GM23248 (cell line): ENCODE measurements around the gene STRIP2. TPM values are rescaled to one million over a fixed set of nuclear protein-coding genes. Genes with fewer than 3 reads are reported as not detected.

ENCODE experiments used
- DNase-seq: peaks from one replicate; pipeline ENCODE4 v3.0.0-alpha.2; 2015
- H2AFZ ChIP-seq: fragments of 200-600 bp; sonication (generic); 2 replicates; pipeline ENCODE4 v1.6.1; 2016; ENCODE audit warnings: antibody characterized with exemption
- H3F3A ChIP-seq: fragments of 200-600 bp; sonication (generic); 2 replicates; pipeline ENCODE4 v1.6.1; 2016; ENCODE audit warnings: mild to moderate bottlenecking, antibody characterized with exemption, mixed run types; ENCODE audit not compliant: insufficient read depth
- H3K27ac ChIP-seq: fragments of 200-600 bp; sonication (generic); 2 replicates; pipeline ENCODE4 v1.5.1; 2016; ENCODE audit warnings: mild to moderate bottlenecking
- H3K27me3 ChIP-seq: fragments of 200-600 bp; sonication (generic); replicated peaks from 2 replicates; pipeline ENCODE4 v1.6.1; 2016; ENCODE audit warnings: mild to moderate bottlenecking; ENCODE audit not compliant: insufficient read depth
- H3K36me3 ChIP-seq: fragments of 200-600 bp; sonication (generic); 2 replicates; pipeline ENCODE4 v1.6.1; 2016; ENCODE audit warnings: low read depth, mild to moderate bottlenecking
- H3K4me1 ChIP-seq: fragments of 200-600 bp; sonication (generic); 2 replicates; pipeline ENCODE4 v1.6.1; 2016; ENCODE audit warnings: mild to moderate bottlenecking; ENCODE audit not compliant: insufficient read depth
- H3K4me2 ChIP-seq: fragments of 200-600 bp; sonication (generic); one replicate; pipeline ENCODE4 v1.6.1; 2016; ENCODE audit warnings: mild to moderate bottlenecking; ENCODE audit not compliant: unreplicated experiment
- H3K4me3 ChIP-seq: fragments of 200-600 bp; sonication (generic); 2 replicates; pipeline ENCODE4 v1.5.1; 2016; ENCODE audit warnings: mild to moderate bottlenecking
- H3K79me2 ChIP-seq: fragments of 200-600 bp; sonication (generic); 2 replicates; pipeline ENCODE4 v1.6.1; 2016; ENCODE audit warnings: mild to moderate bottlenecking; ENCODE audit not compliant: insufficient read depth
- H3K9ac ChIP-seq: fragments of 200-600 bp; sonication (generic); 2 replicates; pipeline ENCODE4 v1.6.1; 2016; ENCODE audit warnings: mild to moderate bottlenecking
- H3K9me2 ChIP-seq: fragments of 200-600 bp; sonication (generic); 2 replicates; pipeline ENCODE4 v1.6.1; 2016; ENCODE audit warnings: mixed run types, mild to moderate bottlenecking, moderate library complexity; ENCODE audit not compliant: insufficient read depth
- H3K9me3 ChIP-seq: fragments of 200-600 bp; sonication (generic); one replicate; pipeline ENCODE4 v1.6.1; 2017; ENCODE audit warnings: low read depth
- H4K20me1 ChIP-seq: fragments of 200-600 bp; sonication (generic); 2 replicates; pipeline ENCODE4 v1.6.0; 2016; ENCODE audit not compliant: insufficient read depth
- EZH2 ChIP-seq: fragments of 200-600 bp; sonication (generic); IDR thresholded peaks from 2 replicates; pipeline ENCODE4 v1.6.1; 2018; ENCODE audit warnings: antibody characterized with exemption, mild to moderate bottlenecking; ENCODE audit not compliant: insufficient read depth, poor library complexity, severe bottlenecking
- EZH2phosphoT487 ChIP-seq: fragments of 200-600 bp; sonication (generic); IDR thresholded peaks from 2 replicates; pipeline ENCODE4 v1.6.1; 2018; ENCODE audit warnings: antibody characterized with exemption, moderate library complexity, mild to moderate bottlenecking, low read depth; ENCODE audit not compliant: insufficient read depth
- WGBS, 2 experiments: methylation state at CpG; one replicate each; pipeline ENCODE4 v1.1.6; 2015 to 2017; ENCODE audit warnings: low lambda C conversion rate in 2 of 2, low coverage in 1 of 2; ENCODE audit errors: missing lambda C conversion rate in 2 of 2; 5-methylcytosine and 5-hydroxymethylcytosine counted together
- in situ Hi-C: fragments of 300-500 bp; cut with MboI; formaldehyde crosslinking; loops from 2 replicates; pipeline ENCODE4 v1.15.0; 2020
- polyA plus RNA-seq: library from polyadenylated mRNA; unstranded; fragments of >200 nt; fragmentation: Nextera tagmentation; extraction: Ambion mirVana; gene quantifications from 2 replicates; pipeline ENCODE4 v1.2.1, GENCODE V29; 2016
- total RNA-seq: library from RNA; depleted of rRNA; stranded (reverse); fragments of >200 nt; shearing (Covaris generic); gene quantifications from 2 replicates; pipeline ENCODE4 v1.2.3, GENCODE V29; 2014

Gene STRIP2
- total and polyA plus RNA-seq, 2 experiments from 2014 or later: 1.5 to 2.2 TPM

DNA sequence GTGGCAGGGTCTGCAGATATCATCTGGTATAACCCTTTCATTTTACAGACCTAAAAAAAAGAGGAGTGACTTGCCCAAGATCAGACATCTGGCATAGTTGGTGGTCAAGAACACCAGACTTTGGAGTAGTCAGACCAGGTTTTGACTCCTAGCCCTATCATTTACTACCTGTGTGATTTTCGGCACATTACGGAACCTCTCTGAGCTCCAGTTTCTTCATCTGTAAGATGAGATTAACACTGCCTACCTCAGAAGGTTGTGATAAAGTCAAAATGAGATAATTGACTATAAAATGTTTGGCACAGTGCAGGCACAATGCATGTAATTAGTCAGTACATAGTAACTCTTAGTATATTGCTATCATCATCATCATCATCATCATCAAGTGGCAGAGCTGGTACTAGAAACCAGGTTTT lies 1.2 kb downstream of the STRIP2 start:
- peak overlapping the region; percentile 74 for H3K9ac ChIP-seq
- in situ Hi-C loops: no loop called here
- WGBS, 2 experiments: 98 to 100% methylated on average over 2 of the region's 2 CpGs

DNA sequence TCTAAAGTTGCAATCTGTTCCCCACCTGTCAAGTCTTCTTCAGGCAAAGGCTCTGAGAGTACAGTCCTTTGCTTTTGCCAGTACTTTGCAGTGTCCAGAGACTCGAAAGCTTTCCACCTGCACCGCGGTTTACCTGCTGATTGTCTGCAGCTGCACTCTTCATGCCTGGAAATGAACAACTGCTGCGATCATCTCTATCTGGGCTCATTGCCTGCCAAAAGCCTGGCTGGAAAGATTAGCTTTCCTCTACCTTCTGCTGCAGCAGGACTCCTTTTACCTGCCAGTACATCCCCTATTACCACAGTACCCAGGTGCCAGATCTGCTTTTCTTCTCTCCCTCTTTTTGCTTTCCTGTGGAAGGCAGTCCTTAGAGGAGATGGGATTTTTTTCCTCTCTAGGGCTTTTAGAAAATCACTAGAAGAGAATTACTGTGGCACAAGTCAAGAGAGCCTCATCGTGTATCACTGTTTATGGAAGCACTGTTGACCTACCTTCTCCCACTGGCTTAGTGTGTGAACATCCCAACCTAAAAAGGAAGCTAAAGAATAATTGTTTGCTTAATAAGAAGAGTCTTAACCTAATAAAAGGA lies 2.2 kb downstream of the STRIP2 start:
- Histone ChIP-seq H3K36me3 (no peaks in the 10 kb centered on the region), H3K9ac (no peak overlapping the region), H3K9me2 (no peaks in the 10 kb centered on the region), H2AFZ (no peak overlapping the region), H3K9me3 (no peaks in the 10 kb centered on the region), H3K27ac (no peak overlapping the region), H3K79me2 (no peaks in the 10 kb centered on the region), H3F3A (0 out of 2 replicates have a peak, but pooled peaks cover 6% of the 10 kb centered on the region), H4K20me1 (no peaks in the 10 kb centered on the region), H3K4me2 (no peak overlapping the region), H3K4me1 (peaks cover 13% of the 10 kb centered on the region), H3K4me3 (no peak overlapping the region), H3K27me3 (no peaks in the 10 kb centered on the region; the same call in 1 of the 2 replicates)
- in situ Hi-C loops: no loop called here
- WGBS, 2 experiments: 48 to 53% methylated on average over 5 of the region's 5 CpGs
- no peak for TF ChIP-seq EZH2
- no peak for TF ChIP-seq EZH2phosphoT487
- DNase-seq: no peak

More for the DNA sequence above, 1.2 kb downstream of the STRIP2 start:
- H3K27ac ChIP-seq: no peak overlapping the region
- 0 out of 2 replicates have a peak, but pooled peaks cover 6% of the 10 kb centered on the region for H3F3A ChIP-seq
- peak overlapping the region; percentile 95 for H2AFZ ChIP-seq
- no peaks in the 10 kb centered on the region for H3K9me2 ChIP-seq
- H4K20me1 ChIP-seq: no peaks in the 10 kb centered on the region
- H3K4me2 ChIP-seq: peak overlapping the region; percentile 94
- no peaks in the 10 kb centered on the region for H3K9me3 ChIP-seq
- H3K4me3 ChIP-seq: peak overlapping the region; percentile 94
- no peak for TF ChIP-seq EZH2
- no peaks in the 10 kb centered on the region for H3K79me2 ChIP-seq
- H3K27me3 ChIP-seq: no peaks in the 10 kb centered on the region; the same call in 1 of the 2 replicates
- DNase-seq: no peak
- H3K36me3 ChIP-seq: no peaks in the 10 kb centered on the region
- H3K4me1 ChIP-seq: peaks cover 13% of the 10 kb centered on the region

DNA sequence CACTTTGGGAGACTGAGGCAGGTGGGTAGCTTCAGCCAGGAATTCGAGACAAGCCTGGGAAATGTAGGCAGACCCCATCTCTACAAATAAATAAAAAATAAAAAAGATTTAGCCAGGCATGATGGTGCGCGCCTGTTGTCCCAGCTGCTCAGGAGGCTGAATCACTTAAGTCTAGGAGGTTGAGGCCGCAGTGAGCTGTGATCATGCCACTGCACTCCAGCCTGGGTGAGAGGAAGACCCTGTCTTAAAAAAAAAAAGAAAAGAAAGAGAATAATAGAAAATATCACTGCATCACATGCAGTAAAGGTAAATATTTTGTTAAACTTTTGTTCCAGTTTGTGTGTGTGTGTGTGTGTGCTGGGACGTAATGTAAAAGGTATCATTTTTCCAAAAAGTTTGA lies 3.0 kb downstream of the STRIP2 start:
- Histone ChIP-seq H3K79me2 (no peaks in the 10 kb centered on the region), H3K27ac (no peak overlapping the region), H3K4me3 (no peak overlapping the region), H3K36me3 (no peaks in the 10 kb centered on the region), H2AFZ (no peak overlapping the region), H3K9me2 (no peaks in the 10 kb centered on the region), H3K4me2 (no peak overlapping the region), H3K9me3 (no peaks in the 10 kb centered on the region), H3K27me3 (no peaks in the 10 kb centered on the region; the same call in 1 of the 2 replicates), H3K9ac (no peak overlapping the region), H3K4me1 (peaks cover 13% of the 10 kb centered on the region), H3F3A (0 out of 2 replicates have a peak, but pooled peaks cover 6% of the 10 kb centered on the region), H4K20me1 (no peaks in the 10 kb centered on the region)
- DNase-seq: no peak
- TF ChIP-seq EZH2 (no peak), EZH2phosphoT487 (no peak)
- WGBS, 2 experiments: 97 to 98% methylated on average over 5 of the region's 5 CpGs
- in situ Hi-C loops: no loop called here

DNA sequence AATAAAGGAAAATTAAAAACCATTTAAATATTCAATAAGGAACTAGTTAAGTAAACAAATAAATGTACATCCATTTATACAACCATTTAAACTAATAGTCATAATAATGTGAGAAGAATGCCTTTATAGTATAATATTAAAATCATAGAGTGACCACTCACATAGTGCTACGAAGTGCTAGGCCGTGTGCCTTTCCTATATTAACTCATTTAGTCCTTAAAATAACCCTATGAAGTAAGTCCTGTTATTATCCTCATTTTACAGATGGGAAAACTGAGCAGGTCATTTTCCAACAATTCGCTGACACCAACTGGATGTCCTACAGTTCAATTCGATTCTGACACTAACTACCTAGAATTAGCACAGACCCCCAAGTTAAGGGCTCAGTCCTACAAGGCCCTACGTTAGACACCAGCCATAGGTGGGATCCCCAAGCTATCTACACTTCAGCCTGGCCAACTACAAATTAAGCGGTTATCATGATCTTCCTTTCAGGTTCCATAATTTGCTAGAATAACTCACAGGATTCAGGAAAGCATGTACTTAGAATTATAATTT lies 4.1 kb downstream of the STRIP2 start:
- H3K36me3 ChIP-seq: no peaks in the 10 kb centered on the region
- DNase-seq: no peak
- peak overlapping the region; percentile 26; the same call in 1 of the 2 replicates for H3K27ac ChIP-seq
- no peak for TF ChIP-seq EZH2
- TF ChIP-seq EZH2phosphoT487: no peak
- H3K79me2 ChIP-seq: no peaks in the 10 kb centered on the region
- H3F3A ChIP-seq: 0 out of 2 replicates have a peak, but pooled peaks cover 6% of the 10 kb centered on the region
- 95 to 97% methylated on average over 6 of the region's 6 CpGs for WGBS, 2 experiments
- H3K4me2 ChIP-seq: peak overlapping the region; percentile 6
- no peaks in the 10 kb centered on the region for H4K20me1 ChIP-seq
- H3K9me2 ChIP-seq: no peaks in the 10 kb centered on the region
- H3K4me3 ChIP-seq: no peak overlapping the region
- no peak overlapping the region for H2AFZ ChIP-seq
- H3K4me1 ChIP-seq: peaks cover 13% of the 10 kb centered on the region
- no peak overlapping the region for H3K9ac ChIP-seq
- H3K9me3 ChIP-seq: no peaks in the 10 kb centered on the region
- in situ Hi-C loops: no loop called here
- no peaks in the 10 kb centered on the region for H3K27me3 ChIP-seq
